Measurements from ENCODE around the gene ARPC3.

DNA sequence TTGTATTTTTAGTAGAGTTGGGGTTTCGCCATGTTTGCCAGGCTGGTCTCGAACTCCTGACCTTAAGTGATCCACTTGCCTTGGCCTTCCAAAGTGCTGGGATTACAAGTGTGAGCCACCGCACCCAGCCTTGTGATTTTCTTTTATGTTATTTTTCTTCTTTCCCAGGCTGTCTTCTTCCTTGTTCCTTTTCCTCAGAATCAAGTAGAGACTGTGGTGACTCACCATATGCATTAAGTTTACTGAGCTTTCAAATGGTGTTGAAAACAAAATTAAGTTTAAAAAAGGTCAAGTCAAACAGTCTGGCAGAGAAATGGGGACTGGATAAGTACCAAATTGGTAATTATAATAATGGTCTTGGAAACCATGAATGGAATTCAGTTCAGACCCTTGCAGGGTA is 5.7 kb downstream of the ARPC3 start:
- TF ChIP-seq SUZ12 (IDR thresholded peaks at IDR 0.05; ENCODE audit: extremely low read depth, insufficient read depth, insufficient read length) (no peak), ZNF274 (IDR thresholded peaks at IDR 0.05; ENCODE audit: low read depth, low read length) (no peak), YY1 (IDR thresholded peaks at IDR 0.05; ENCODE audit: insufficient read depth, insufficient read length) (no peak)

All from NT2/D1 (cell line).